ENCODE data around the gene INTS15. TPM values are rescaled to one million over a fixed set of nuclear protein-coding genes. Genes with fewer than 3 reads are reported as not detected.
"Not testable (repeated sequence)": the region's sequence is repeated elsewhere in the genome, so short reads cannot be mapped to it uniquely, and the experiment has no call there.

The INTS15 gene
- total RNA-seq, 4 donors from 2014 or later, result 28.4 to 47.9 (median 39.4) TPM

DNA sequence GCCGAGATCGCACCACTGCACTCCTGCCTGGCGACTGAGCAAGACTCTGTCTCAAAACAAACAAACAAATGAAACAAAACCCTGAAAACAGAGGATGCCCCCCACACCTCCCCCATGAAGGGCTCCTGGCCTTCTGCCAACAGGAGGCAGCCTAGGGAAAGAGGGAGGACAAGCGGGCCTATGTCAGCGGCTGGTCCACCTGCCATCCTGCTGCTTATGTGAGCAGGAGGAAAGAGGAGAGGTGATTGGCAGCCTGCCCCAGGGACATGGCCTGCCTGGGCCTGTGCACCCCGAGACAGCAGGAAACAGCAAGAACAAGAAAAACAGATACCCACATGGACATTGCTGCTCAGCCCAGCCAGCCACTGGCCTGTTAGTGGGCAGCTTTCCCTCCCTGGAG is 38.2 kb downstream of the INTS15 start:
- no peaks in the 10 kb centered on the region for H3K27me3 ChIP-seq
- no peak for TF ChIP-seq EP300 (IDR thresholded peaks at IDR 0.05)
- TF ChIP-seq POLR2AphosphoS5 (IDR thresholded peaks at IDR 0.05), result no peak
- TF ChIP-seq POLR2A (IDR thresholded peaks at IDR 0.05), result no peak
- TF ChIP-seq, protein P1, sequence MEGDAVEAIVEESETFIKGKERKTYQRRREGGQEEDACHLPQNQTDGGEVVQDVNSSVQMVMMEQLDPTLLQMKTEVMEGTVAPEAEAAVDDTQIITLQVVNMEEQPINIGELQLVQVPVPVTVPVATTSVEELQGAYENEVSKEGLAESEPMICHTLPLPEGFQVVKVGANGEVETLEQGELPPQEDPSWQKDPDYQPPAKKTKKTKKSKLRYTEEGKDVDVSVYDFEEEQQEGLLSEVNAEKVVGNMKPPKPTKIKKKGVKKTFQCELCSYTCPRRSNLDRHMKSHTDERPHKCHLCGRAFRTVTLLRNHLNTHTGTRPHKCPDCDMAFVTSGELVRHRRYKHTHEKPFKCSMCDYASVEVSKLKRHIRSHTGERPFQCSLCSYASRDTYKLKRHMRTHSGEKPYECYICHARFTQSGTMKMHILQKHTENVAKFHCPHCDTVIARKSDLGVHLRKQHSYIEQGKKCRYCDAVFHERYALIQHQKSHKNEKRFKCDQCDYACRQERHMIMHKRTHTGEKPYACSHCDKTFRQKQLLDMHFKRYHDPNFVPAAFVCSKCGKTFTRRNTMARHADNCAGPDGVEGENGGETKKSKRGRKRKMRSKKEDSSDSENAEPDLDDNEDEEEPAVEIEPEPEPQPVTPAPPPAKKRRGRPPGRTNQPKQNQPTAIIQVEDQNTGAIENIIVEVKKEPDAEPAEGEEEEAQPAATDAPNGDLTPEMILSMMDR (IDR thresholded peaks at IDR 0.05), result no peak
- WGBS, result 86% methylated on average over 3 of the region's 6 CpGs
- H3K4me3 ChIP-seq, result no peak overlapping the region
- H3K27ac ChIP-seq, result no peak overlapping the region
- peaks cover 7% of the 10 kb centered on the region for H3K4me1 ChIP-seq
- no peaks in the 10 kb centered on the region for H3K9me3 ChIP-seq
- no peak for DNase-seq (ENCODE audit: low spot score in 2 of 2)
- peaks cover 10% of the 10 kb centered on the region for H3K36me3 ChIP-seq

DNA sequence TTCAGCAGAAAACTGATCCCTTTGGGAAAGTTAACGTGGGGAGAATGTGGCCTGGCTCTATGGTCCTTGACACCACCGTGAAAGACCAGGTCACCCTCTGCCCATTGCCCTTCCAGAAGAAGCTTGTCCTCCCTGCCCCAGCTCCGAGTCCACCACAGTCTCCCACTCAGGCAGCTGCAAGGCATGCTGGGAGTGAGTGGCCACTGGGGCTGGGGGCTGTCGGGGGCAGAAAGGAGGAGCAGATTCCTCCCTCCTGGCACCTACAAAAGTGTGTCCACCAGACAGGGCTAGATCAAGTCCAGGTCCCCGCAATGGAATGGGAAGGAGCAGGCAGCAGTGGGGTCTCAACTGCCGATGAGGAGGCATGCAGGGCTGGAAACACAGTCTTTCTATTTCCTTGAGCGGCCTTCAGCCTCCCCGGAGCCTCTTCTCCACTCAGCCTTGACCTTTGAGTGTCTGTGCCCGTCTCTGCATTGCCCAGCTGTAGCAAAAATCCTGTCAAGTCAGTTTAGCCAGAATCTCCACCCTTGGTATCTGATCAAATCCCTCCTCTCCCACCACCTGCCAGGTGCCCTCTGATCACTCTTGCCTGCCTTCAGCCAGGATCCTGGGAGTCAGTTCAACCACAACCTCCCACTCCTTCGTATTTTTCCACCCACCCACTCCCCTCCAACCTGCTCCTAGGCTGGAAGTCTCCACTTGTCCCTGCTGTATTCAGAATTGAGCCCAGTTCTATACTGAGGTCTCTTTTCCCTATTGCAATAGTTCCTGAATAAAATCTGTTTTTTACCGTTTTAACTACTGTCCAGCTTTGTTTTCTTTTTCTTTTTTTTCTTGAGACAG is 40.4 kb downstream of the INTS15 start:
- Histone ChIP-seq H3K4me3 (no peak overlapping the region), H3K9me3 (no peaks in the 10 kb centered on the region), H3K4me1 (peaks cover 7% of the 10 kb centered on the region), H3K27me3 (no peaks in the 10 kb centered on the region), H3K27ac (no peak overlapping the region), H3K36me3 (no peaks in the 10 kb centered on the region)
- TF ChIP-seq EP300 (IDR thresholded peaks at IDR 0.05), result no peak
- TF ChIP-seq POLR2AphosphoS5 (IDR thresholded peaks at IDR 0.05), result no peak
- TF ChIP-seq, protein P1 (IDR thresholded peaks at IDR 0.05), result no peak
- no peak for TF ChIP-seq POLR2A (IDR thresholded peaks at IDR 0.05)
- no peak for DNase-seq (ENCODE audit: low spot score in 2 of 2)
- WGBS, result 66% methylated on average over 11 of the region's 11 CpGs

DNA sequence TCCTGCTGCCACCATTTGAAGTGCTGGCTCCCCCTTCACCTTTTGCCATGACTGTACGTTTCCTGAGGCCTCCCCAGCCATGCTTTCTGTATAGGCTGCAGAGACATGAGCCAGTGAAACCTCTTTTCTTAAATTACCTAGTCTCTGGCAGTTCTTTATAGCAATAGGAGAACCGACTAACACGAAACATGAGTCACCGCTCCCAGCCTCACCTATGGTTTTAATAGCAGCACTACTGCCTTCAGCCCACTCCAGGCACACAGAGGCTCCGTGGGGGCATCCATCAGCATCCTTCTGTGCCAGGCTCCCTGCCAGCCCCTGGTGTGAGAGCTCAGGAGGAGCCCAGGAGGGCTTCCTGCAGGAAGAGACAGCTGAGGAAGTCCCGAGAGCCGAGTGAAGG is 41.8 kb downstream of the INTS15 start:
- H3K27ac ChIP-seq, result no peak overlapping the region
- no peaks in the 10 kb centered on the region for H3K9me3 ChIP-seq
- TF ChIP-seq EP300 (IDR thresholded peaks at IDR 0.05) (no peak), POLR2AphosphoS5 (IDR thresholded peaks at IDR 0.05) (no peak), POLR2A (IDR thresholded peaks at IDR 0.05) (no peak)
- TF ChIP-seq, protein P1 (IDR thresholded peaks at IDR 0.05), result no peak
- H3K4me3 ChIP-seq, result no peak overlapping the region
- peaks cover 13% of the 10 kb centered on the region for H3K4me1 ChIP-seq
- H3K36me3 ChIP-seq, result no peaks in the 10 kb centered on the region
- DNase-seq (ENCODE audit: low spot score in 2 of 2), result no peak
- no peaks in the 10 kb centered on the region for H3K27me3 ChIP-seq
- WGBS, result 79% methylated on average over 7 of the region's 7 CpGs

DNA sequence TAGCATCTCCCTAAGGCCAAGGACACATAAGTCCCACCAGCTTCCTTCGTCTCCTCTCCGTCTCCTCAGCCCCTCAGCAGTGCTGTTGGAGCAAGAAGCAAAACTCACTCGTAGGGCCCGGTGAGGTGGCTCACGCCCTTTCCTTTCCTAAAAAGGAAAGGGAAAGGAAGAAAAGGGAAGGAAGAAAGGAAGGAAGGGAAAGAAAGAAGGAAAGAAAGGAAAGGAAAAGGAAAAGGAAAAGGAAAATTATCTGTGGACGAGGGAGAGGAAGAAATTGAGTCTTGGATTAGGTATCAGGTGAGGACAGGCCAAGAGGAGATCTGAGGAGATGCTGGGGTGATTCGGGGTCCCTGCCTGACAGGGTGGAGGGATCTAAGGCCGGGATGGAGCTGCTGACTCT is 44.2 kb downstream of the INTS15 start:
- Histone ChIP-seq H3K36me3 (no peaks in the 10 kb centered on the region), H3K27me3 (no peaks in the 10 kb centered on the region), H3K27ac (no peak overlapping the region), H3K4me3 (no peak overlapping the region), H3K4me1 (peaks cover 21% of the 10 kb centered on the region), H3K9me3 (no peaks in the 10 kb centered on the region)
- DNase-seq (ENCODE audit: low spot score in 2 of 2), result no peak
- TF ChIP-seq POLR2A (IDR thresholded peaks at IDR 0.05) (no peak), POLR2AphosphoS5 (IDR thresholded peaks at IDR 0.05) (no peak)
- TF ChIP-seq, protein P1 (IDR thresholded peaks at IDR 0.05), result no peak
- 81% methylated on average over 8 of the region's 8 CpGs for WGBS

DNA sequence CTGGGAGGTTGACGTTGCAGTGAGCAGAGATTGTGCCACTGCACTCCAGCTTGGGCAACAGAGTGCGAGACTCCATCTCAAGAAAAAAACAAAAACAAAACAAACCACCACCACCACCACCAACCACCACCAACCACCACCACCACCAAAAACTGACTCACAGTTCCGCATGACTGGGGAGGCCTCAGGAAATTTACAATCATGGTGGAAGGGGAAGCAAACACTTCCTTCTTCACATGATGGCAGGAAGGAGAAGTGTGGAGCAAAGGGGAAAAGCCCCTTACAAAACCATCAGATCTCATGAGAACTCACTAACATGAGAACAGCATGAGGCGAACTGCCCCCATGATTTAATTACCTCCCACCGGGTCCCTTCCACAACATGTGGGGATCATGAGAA is 45.1 kb downstream of the INTS15 start:
- WGBS, result 80% methylated on average over 5 of the region's 5 CpGs
- not testable (repeated sequence) for H3K4me3 ChIP-seq; H3K27me3 ChIP-seq; DNase-seq (ENCODE audit: low spot score in 2 of 2); H3K36me3 ChIP-seq; H3K27ac ChIP-seq; H3K9me3 ChIP-seq
- H3K4me1 ChIP-seq, result peaks cover 24% of the 10 kb centered on the region

Measured in suprapubic skin (tissue), 4 donors.